Gastroesophageal sphincter (tissue), 4 donors: Measurements from ENCODE around the gene ADAMTS14. TPM values are rescaled to one million over a fixed set of nuclear protein-coding genes. Genes with fewer than 3 reads are reported as not detected.

ENCODE experiments used
- ATAC-seq: fragments of 150-250 bp; one replicate; pipeline ENCODE4 v1.9.1; 2016; ENCODE audit warnings: mild to moderate bottlenecking, moderate library complexity
- H3K27ac ChIP-seq, 4 donors: fragments of 200-600 bp; sonication (generic) in 3 of 4; 1 replicate in 3 of 4; 2 replicates in 1 of 4; pipeline ENCODE4 v1.5.1; 2016 to 2019
- H3K27me3 ChIP-seq: fragments of 200-600 bp; sonication (generic); one replicate; pipeline ENCODE4 v1.5.1; 2019
- H3K36me3 ChIP-seq, 2 donors: fragments of 200-600 bp; sonication (generic); one replicate each; pipeline ENCODE4 v1.5.1; 2019; ENCODE audit warnings: control low read depth in 1 of 2
- H3K4me1 ChIP-seq, 3 donors: fragments of 200-600 bp; sonication (generic); 1 replicate in 2 of 3; 2 replicates in 1 of 3; pipeline ENCODE4 v1.5.1; 2016 to 2019; ENCODE audit warnings: control low read depth in 2 of 3
- H3K4me3 ChIP-seq, 2 donors: fragments of 200-600 bp; sonication (generic); one replicate each; pipeline ENCODE4 v1.5.1; 2019; ENCODE audit warnings: mild to moderate bottlenecking in 1 of 2, moderate library complexity in 1 of 2
- H3K9me3 ChIP-seq, 3 donors: fragments of 200-600 bp; sonication (generic); one replicate each; pipeline ENCODE4 v1.5.1; 2017 to 2019; ENCODE audit warnings: control low read depth in 2 of 3
- EP300 ChIP-seq: sonication (generic); formaldehyde crosslinking; IDR thresholded peaks from one replicate; pipeline ENCODE4 v1.6.1; 2017; ENCODE audit warnings: antibody characterized with exemption, mild to moderate bottlenecking
- POLR2A ChIP-seq, 2 donors: fragments of 450-650 bp; IDR thresholded peaks; one replicate each; pipeline ENCODE4 v1.6.1; 2017; ENCODE audit warnings: antibody characterized with exemption in 2 of 2, mild to moderate bottlenecking in 2 of 2, moderate library complexity in 1 of 2
- POLR2AphosphoS5 ChIP-seq: sonication (generic); formaldehyde crosslinking; IDR thresholded peaks from one replicate; pipeline ENCODE4 v1.6.1; 2017; ENCODE audit warnings: antibody characterized with exemption
- WGBS, 2 donors: methylation state at CpG; one replicate each; pipeline ENCODE4 v1.1.5; 2018; ENCODE audit warnings: low coverage in 1 of 2; 5-methylcytosine and 5-hydroxymethylcytosine counted together
- total RNA-seq, 4 donors: library from RNA; depleted of rRNA; stranded (reverse); fragments of >200 nt; gene quantifications; one replicate each; pipeline ENCODE4 v1.1.0, GENCODE V29; 2016
- TF ChIP-seq, protein P1 (sequence below), 4 experiments: fragments of 200-600 bp in 2 of 4; fragments of 450-650 bp in 2 of 4; sonication (generic) in 1 of 4; IDR thresholded peaks; one replicate each; pipeline ENCODE4 v1.5.1; 2017 to 2019; ENCODE audit warnings: antibody characterized with exemption in 4 of 4, mild to moderate bottlenecking in 2 of 4, moderate library complexity in 2 of 4

The ADAMTS14 gene
- total RNA-seq, 4 donors from 2014 or later: 0.04 to 0.27 TPM; not detected in 2

DNA sequence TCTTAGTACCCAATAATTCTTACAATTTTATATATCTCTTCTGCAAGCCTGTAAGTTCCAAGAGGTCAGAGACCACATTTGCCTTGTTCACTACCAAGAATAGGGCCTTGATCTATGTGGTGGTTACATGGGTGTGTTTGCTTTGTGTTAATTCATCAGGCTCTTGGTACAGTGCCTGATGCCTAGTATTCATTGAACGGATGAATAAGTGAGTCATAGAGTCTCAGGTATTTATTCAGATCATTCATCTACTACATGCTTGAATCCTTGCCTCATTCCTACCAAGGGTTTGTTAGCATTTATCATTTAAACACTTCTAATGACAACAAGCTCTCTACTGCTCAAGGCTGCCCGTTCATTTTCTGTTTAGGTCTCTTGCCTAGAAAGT, 132.1 kb downstream of the ADAMTS14 start:
- TF ChIP-seq POLR2A (IDR thresholded peaks at IDR 0.05) (no peak), POLR2AphosphoS5 (no peak), EP300 (no peak)
- TF ChIP-seq, protein P1, sequence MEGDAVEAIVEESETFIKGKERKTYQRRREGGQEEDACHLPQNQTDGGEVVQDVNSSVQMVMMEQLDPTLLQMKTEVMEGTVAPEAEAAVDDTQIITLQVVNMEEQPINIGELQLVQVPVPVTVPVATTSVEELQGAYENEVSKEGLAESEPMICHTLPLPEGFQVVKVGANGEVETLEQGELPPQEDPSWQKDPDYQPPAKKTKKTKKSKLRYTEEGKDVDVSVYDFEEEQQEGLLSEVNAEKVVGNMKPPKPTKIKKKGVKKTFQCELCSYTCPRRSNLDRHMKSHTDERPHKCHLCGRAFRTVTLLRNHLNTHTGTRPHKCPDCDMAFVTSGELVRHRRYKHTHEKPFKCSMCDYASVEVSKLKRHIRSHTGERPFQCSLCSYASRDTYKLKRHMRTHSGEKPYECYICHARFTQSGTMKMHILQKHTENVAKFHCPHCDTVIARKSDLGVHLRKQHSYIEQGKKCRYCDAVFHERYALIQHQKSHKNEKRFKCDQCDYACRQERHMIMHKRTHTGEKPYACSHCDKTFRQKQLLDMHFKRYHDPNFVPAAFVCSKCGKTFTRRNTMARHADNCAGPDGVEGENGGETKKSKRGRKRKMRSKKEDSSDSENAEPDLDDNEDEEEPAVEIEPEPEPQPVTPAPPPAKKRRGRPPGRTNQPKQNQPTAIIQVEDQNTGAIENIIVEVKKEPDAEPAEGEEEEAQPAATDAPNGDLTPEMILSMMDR (IDR thresholded peaks at IDR 0.05): no peak
- ATAC-seq: no peak
- no peaks in the 10 kb centered on the region for H3K9me3 ChIP-seq
- H3K27ac ChIP-seq: no peak overlapping the region
- no peaks in the 10 kb centered on the region for H3K36me3 ChIP-seq
- no peaks in the 10 kb centered on the region for H3K4me1 ChIP-seq
- no peak overlapping the region for H3K4me3 ChIP-seq
- no peaks in the 10 kb centered on the region for H3K27me3 ChIP-seq
- WGBS, 2 donors: 39 to 52% methylated on average over 2 of the region's 2 CpGs

DNA sequence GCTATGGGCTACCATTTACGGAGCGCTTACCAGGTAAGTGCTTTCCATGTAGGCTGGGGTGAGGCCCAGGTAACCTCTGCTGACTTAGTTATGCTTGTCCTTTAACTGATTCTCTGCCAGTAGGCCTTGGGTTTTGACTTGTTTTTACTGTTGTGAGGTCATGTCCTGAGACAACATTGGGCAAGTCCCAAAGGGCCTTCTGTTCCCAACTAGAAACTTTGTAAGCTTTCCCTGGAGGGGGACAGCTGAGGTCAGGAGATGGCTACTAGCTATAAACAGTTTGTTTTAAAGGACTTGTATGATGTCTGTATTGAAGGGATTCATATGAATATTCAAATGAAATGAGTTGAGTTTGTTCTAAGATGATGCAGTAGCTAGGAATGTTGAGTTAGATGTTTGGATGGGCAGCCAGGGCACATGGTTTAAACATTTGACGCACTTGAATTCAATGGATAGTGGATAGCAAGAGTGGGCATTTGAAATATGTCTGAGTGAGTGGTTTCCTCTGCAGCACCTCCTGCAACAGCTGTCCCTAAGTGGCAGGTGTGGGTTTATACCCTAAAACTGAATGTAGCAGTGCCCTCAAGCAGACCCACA, 133.4 kb downstream of the ADAMTS14 start:
- Histone ChIP-seq H3K27me3 (no peaks in the 10 kb centered on the region), H3K36me3 (no peaks in the 10 kb centered on the region), H3K4me3 (no peak overlapping the region), H3K27ac (no peak overlapping the region), H3K4me1 (no peaks in the 10 kb centered on the region), H3K9me3 (no peaks in the 10 kb centered on the region)
- no peak for TF ChIP-seq POLR2A (IDR thresholded peaks at IDR 0.05)
- TF ChIP-seq, protein P1 (IDR thresholded peaks at IDR 0.05): no peak
- TF ChIP-seq EP300: no peak
- no peak for TF ChIP-seq POLR2AphosphoS5
- WGBS, 2 donors: 94 to 97% methylated on average over 2 to 3 of the region's 3 CpGs
- ATAC-seq: no peak

DNA sequence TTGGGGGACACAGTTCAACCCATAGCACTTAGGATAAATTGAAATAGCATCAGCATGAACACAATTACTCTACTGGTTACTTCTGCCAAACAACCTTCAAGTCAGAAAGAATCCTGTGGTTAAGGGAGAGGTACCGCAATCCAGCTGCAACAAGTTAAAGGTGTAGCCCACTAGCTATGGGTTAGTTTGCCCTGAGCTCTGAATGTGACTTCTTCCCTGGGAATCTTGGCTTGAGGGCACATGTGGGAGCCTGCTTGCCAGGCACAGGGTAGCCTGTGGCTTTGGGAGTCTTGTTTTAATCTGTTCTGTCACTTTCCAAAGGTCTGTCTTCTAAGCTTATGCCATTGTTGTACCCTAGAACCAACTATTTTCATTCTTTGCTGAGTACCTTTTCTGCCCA, 134.5 kb downstream of the ADAMTS14 start:
- Histone ChIP-seq H3K4me1 (no peaks in the 10 kb centered on the region), H3K4me3 (no peak overlapping the region), H3K27ac (no peak overlapping the region), H3K9me3 (no peaks in the 10 kb centered on the region), H3K27me3 (no peaks in the 10 kb centered on the region), H3K36me3 (no peaks in the 10 kb centered on the region)
- no peak for ATAC-seq
- WGBS, 2 donors: 100% methylated on average over 1 of the region's 1 CpG
- TF ChIP-seq EP300 (no peak), POLR2AphosphoS5 (no peak), POLR2A (IDR thresholded peaks at IDR 0.05) (no peak)
- TF ChIP-seq, protein P1 (IDR thresholded peaks at IDR 0.05): no peak

DNA sequence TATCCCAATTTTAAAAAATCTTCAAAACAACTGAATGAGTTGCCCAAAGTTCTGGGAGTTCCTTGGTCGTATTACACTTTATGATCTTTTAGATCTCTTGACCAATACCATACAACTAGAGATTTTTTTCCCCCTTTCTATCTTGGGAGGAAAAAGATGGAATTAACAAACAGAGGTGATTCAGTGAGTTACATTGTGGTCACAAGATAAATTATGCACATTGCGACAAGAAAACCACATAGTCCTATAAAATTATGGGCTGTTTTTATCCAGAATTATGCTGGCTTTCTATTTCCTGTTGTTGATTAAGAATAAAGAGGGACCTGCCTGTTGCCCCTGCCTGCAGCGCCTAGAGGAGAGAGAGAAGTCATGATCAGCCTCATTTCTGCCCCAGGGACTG, 135.2 kb downstream of the ADAMTS14 start:
- no peak for ATAC-seq
- Histone ChIP-seq H3K27me3 (no peaks in the 10 kb centered on the region), H3K4me3 (no peak overlapping the region), H3K4me1 (no peaks in the 10 kb centered on the region), H3K9me3 (no peaks in the 10 kb centered on the region), H3K27ac (no peak overlapping the region), H3K36me3 (no peaks in the 10 kb centered on the region)
- no peak for TF ChIP-seq POLR2AphosphoS5
- TF ChIP-seq, protein P1 (IDR thresholded peaks at IDR 0.05): no peak
- TF ChIP-seq EP300: no peak
- TF ChIP-seq POLR2A (IDR thresholded peaks at IDR 0.05): no peak
- 79 to 86% methylated on average over 3 of the region's 3 CpGs for WGBS, 2 donors

DNA sequence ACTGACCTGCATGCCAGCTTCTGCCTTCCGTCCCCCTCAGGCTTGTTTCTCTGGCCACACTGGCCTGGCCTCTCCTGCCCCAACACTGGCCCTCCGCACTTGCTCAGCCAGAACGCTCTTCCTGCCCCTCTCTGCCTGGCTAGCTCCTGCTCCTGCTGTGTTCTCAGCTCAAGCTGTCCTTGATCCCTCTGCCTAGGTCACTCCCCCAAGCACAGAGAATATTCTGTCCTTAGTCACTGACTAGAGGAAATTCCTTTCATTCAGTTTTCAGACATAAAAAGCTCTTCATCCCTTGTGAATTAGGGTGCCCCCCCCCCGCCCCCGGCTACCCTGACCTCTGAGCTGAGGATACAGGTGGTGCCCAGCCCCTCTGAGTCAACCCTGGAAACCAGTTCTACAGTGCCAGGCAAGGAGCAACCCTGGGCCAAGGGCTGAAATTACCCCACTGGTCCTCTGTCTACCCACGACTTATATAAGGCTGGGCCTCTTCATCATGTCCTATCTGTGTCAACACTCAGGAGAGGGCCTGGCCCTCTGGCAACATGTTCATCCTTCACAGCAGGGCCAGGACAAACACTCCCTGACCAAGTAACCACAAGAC, 136.8 kb downstream of the ADAMTS14 start:
- Histone ChIP-seq H3K4me1 (no peaks in the 10 kb centered on the region), H3K4me3 (no peak overlapping the region), H3K27me3 (no peaks in the 10 kb centered on the region), H3K36me3 (no peaks in the 10 kb centered on the region), H3K27ac (no peak overlapping the region), H3K9me3 (no peaks in the 10 kb centered on the region)
- TF ChIP-seq EP300: no peak
- TF ChIP-seq POLR2A (IDR thresholded peaks at IDR 0.05): no peak
- no peak for TF ChIP-seq POLR2AphosphoS5
- TF ChIP-seq, protein P1 (IDR thresholded peaks at IDR 0.05): no peak
- WGBS, 2 donors: 94 to 100% methylated on average over 1 to 4 of the region's 6 CpGs
- no peak for ATAC-seq
